GM12878 (cell line): ENCODE data around the gene B3GAT1.

Source experiments
- BACH1 ChIP-seq: fragments of 450-650 bp; IDR thresholded peaks from 2 replicates; pipeline ENCODE4 v1.6.1; 2017; ENCODE audit warnings: mild to moderate bottlenecking, borderline replicate concordance
- CHD2 ChIP-seq: IDR thresholded peaks from 2 replicates; pipeline ENCODE4 v1.6.1; 2011; ENCODE audit warnings: low read depth, low read length, improper control_type of control experiment, borderline replicate concordance
- EZH2 ChIP-seq: IDR thresholded peaks from 2 replicates; pipeline ENCODE4 v1.6.1; 2012; ENCODE audit warnings: low read depth, mild to moderate bottlenecking, control low read depth, inconsistent platforms, low read length, borderline replicate concordance; ENCODE audit not compliant: control insufficient read depth
- FOXM1 ChIP-seq: IDR thresholded peaks from 2 replicates; pipeline ENCODE4 v1.6.1; 2012; ENCODE audit warnings: low read depth, mild to moderate bottlenecking, inconsistent platforms, low read length, moderate library complexity
- JUND ChIP-seq: IDR thresholded peaks from 2 replicates; pipeline ENCODE4 v1.6.1; 2012; ENCODE audit warnings: low read depth, mild to moderate bottlenecking, low read length, improper control_type of control experiment, moderate library complexity
- POLR2A ChIP-seq: IDR thresholded peaks from 2 replicates; pipeline ENCODE4 v1.6.1; 2011; ENCODE audit warnings: low read depth, mild to moderate bottlenecking, low read length
- TF ChIP-seq, protein P1 (sequence below), 3 experiments: IDR thresholded peaks in 2 of 3; conservative IDR thresholded peaks in 1 of 3; 2 replicates each; pipeline ENCODE4 v1.5.1; 2011; ENCODE audit warnings: low read depth in 3 of 3, low read length in 3 of 3, mild to moderate bottlenecking in 3 of 3, control low read depth in 2 of 3, moderate library complexity in 2 of 3, inconsistent platforms in 1 of 3, mixed read lengths in 1 of 3; ENCODE audit not compliant: control insufficient read depth in 2 of 3, insufficient read depth in 1 of 3; ENCODE audit errors: extremely low read depth in 1 of 3

DNA sequence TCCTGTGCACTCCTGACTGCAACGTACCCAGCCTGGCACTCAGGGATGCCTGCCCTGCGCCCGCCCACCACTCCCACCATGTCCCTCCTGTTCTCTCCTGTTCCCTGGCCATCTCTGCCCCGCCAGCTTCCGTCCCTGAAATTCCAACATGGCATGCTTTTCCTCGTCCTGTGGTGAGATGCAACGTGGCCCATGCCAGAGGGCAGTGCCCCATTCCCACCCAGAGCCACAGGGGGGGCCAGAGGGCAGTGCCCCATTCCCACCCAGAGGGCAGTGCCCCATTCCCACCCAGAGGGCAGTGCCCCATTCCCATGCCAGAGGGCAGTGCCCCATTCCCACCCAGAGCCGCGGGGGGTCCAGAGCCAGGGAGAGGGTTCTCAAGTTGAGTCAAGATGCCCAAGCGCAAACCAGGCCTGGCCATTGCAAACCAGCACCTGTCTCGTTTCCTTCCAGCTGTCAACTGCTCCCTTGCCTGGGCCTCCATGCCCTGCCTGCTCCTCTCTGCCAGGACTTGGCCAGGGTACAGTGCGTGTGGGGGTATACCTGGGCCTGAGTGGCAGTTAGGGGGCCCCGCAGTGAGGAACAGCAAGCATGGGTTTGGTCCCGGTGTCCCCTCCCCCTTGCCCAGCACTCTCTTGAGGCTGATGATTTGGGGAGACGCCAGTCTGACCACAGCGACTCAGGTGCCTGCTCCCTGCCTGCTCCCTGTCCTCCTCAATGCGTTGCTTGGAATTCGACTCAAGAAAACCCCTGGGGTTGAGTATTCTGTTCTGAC is 14.6 kb downstream of the B3GAT1 start:
- TF ChIP-seq POLR2A = no peak
- TF ChIP-seq BACH1 = no peak
- TF ChIP-seq, protein P1, sequence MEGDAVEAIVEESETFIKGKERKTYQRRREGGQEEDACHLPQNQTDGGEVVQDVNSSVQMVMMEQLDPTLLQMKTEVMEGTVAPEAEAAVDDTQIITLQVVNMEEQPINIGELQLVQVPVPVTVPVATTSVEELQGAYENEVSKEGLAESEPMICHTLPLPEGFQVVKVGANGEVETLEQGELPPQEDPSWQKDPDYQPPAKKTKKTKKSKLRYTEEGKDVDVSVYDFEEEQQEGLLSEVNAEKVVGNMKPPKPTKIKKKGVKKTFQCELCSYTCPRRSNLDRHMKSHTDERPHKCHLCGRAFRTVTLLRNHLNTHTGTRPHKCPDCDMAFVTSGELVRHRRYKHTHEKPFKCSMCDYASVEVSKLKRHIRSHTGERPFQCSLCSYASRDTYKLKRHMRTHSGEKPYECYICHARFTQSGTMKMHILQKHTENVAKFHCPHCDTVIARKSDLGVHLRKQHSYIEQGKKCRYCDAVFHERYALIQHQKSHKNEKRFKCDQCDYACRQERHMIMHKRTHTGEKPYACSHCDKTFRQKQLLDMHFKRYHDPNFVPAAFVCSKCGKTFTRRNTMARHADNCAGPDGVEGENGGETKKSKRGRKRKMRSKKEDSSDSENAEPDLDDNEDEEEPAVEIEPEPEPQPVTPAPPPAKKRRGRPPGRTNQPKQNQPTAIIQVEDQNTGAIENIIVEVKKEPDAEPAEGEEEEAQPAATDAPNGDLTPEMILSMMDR (IDR thresholded peaks at IDR 0.05 in 2 of 3, conservative IDR thresholded peaks at IDR 0.05 in 1 of 3; ENCODE audit: control insufficient read depth in 2 of 3, extremely low read depth in 1 of 3, insufficient read depth in 1 of 3, low read depth in 3 of 3, low read length in 3 of 3) = no peak
- TF ChIP-seq JUND = no peak
- TF ChIP-seq CHD2 = no peak
- TF ChIP-seq FOXM1 = no peak
- TF ChIP-seq EZH2 = no peak
